ENCODE results near the gene TRIP13.

Gene TRIP13

GRCh38 chr5:855771-856530 lies 36.7 kb upstream of the TRIP13 start:
- CTCF ChIA-PET = no interaction called here
- POLR2A ChIA-PET = interaction anchor here (0.6 kb wide), 1 partner anchor 382 kb away, joined by 6 read pairs; no protein-coding TSS in a partner anchor
- no peak overlapping the region for H3K27ac ChIP-seq (ENCODE audit: extremely low read depth, low read depth, low read length)
- TF ChIP-seq GLIS1 (tag by site-specific recombination; IDR thresholded peaks at IDR 0.05) = no peak
- TF ChIP-seq KLF16 (tag by site-specific recombination; IDR thresholded peaks at IDR 0.05) = no peak
- TF ChIP-seq ZNF768 (tag by site-specific recombination; IDR thresholded peaks at IDR 0.05) = no peak
- no peak for TF ChIP-seq ZNF558 (tag by site-specific recombination; IDR thresholded peaks at IDR 0.05)
- TF ChIP-seq ZNF791 (tag by site-specific recombination; IDR thresholded peaks at IDR 0.05) = no peak
- no peak for TF ChIP-seq ZNF843 (tag by site-specific recombination; IDR thresholded peaks at IDR 0.05)
- TF ChIP-seq ZBTB20 (tag by site-specific recombination; IDR thresholded peaks at IDR 0.05) = peak; percentile 16; the same call in 1 of the 2 replicates
- no peak for TF ChIP-seq ZNF133 (tag by site-specific recombination; IDR thresholded peaks at IDR 0.05)
- TF ChIP-seq ZBTB10 (tag by site-specific recombination; IDR thresholded peaks at IDR 0.05) = 0 out of 2 replicates have a peak, but pooled peaks have one; percentile 48
- no peak for TF ChIP-seq SCRT2 (tag by site-specific recombination; IDR thresholded peaks at IDR 0.05)
- no peak for TF ChIP-seq ZNF26 (tag by site-specific recombination; IDR thresholded peaks at IDR 0.05)
- peak; percentile 13 for TF ChIP-seq ZBTB26 (tag by site-specific recombination; optimal IDR thresholded peaks at IDR 0.05)
- TF ChIP-seq ZSCAN16 (tag by site-specific recombination; IDR thresholded peaks at IDR 0.05) = no peak
- 0 out of 2 replicates have a peak, but pooled peaks have one; percentile 85 for TF ChIP-seq ZNF521 (tag by site-specific recombination; IDR thresholded peaks at IDR 0.05)
- no peak for TF ChIP-seq AEBP2 (tag by site-specific recombination; IDR thresholded peaks at IDR 0.05; ENCODE audit: borderline replicate concordance)
- peak; percentile 72; the same call in 1 of the 2 replicates for TF ChIP-seq ZNF571 (tag by site-specific recombination; IDR thresholded peaks at IDR 0.05)
- peak; percentile 43 for TF ChIP-seq ZNF501 (tag by site-specific recombination; IDR thresholded peaks at IDR 0.05)
- no peak for TF ChIP-seq BCL11B (tag by site-specific recombination; IDR thresholded peaks at IDR 0.05; ENCODE audit: low read depth)
- TF ChIP-seq ZNF654 (tag by site-specific recombination; IDR thresholded peaks at IDR 0.05; ENCODE audit: low read depth) = no peak
- 0 out of 2 replicates have a peak, but pooled peaks have one; percentile 34 for TF ChIP-seq BCL11A (tag by site-specific recombination; IDR thresholded peaks at IDR 0.05; ENCODE audit: low read depth)
- TF ChIP-seq KLF7 (tag by site-specific recombination; IDR thresholded peaks at IDR 0.05; ENCODE audit: borderline replicate concordance) = no peak
- TF ChIP-seq ZNF211 (tag by site-specific recombination; IDR thresholded peaks at IDR 0.05; ENCODE audit: low read depth) = peak; percentile 98
- TF ChIP-seq ZNF132 (tag by site-specific recombination; IDR thresholded peaks at IDR 0.05; ENCODE audit: borderline replicate concordance) = no peak
- peak; percentile 64; the same call in 1 of the 2 replicates for TF ChIP-seq ZNF639 (tag by site-specific recombination; IDR thresholded peaks at IDR 0.05)
- 0 out of 2 replicates have a peak, but pooled peaks have one; percentile 10 for TF ChIP-seq ZNF701 (tag by site-specific recombination; IDR thresholded peaks at IDR 0.05)
- no peak for TF ChIP-seq ZNF324 (tag by site-specific recombination; IDR thresholded peaks at IDR 0.05)
- peak; percentile 51 for TF ChIP-seq BCL6B (tag by site-specific recombination; IDR thresholded peaks at IDR 0.05)
- TF ChIP-seq GLIS2 (tag by site-specific recombination; IDR thresholded peaks at IDR 0.05) = peak; percentile 60
- 0 out of 2 replicates have a peak, but pooled peaks have one; percentile 15 for TF ChIP-seq KLF8 (tag by site-specific recombination; IDR thresholded peaks at IDR 0.05)

More at GRCh38 chr5:855771-856530, 36.7 kb upstream of the TRIP13 start:
- Histone ChIP-seq H3K4me1 (ENCODE audit: control insufficient read depth, insufficient read depth, low read length) (no peaks in the 10 kb centered on the region), H3K9me3 (ENCODE audit: control insufficient read depth, insufficient read depth, low read depth, low read length) (no peaks in the 10 kb centered on the region), H3K36me3 (ENCODE audit: control insufficient read depth in 2 of 2, insufficient read depth in 1 of 2, low read length in 2 of 2) (peaks cover 0 to 8% of the 10 kb centered on the region in 2 experiments; a peak in 2 of 3 replicates), H3K4me3 (ENCODE audit: low read depth, low read length) (no peak overlapping the region)

Measured in HEK293 (cell line).